Activated CD8-positive, alpha-beta memory T cell treated with anti-CD3 and anti-CD28 coated beads for 36 hours (primary cell): ENCODE measurements around the gene SNX25. TPM values are rescaled to one million over a fixed set of nuclear protein-coding genes. Genes with fewer than 3 reads are reported as not detected.

Source experiments
- CTCF ChIA-PET: fragments of 350-600 bp; sonication (Branson Sonifier 250); formaldehyde crosslinking; loops from one replicate; lab custom pipeline; 2021; ENCODE audit warnings: antibody characterized with exemption; lab: Charles Lee
- POLR2A ChIA-PET: fragments of 350-600 bp; sonication (Branson Sonifier 250); formaldehyde crosslinking; loops from one replicate; lab custom pipeline; 2021; ENCODE audit warnings: antibody characterized with exemption; lab: Charles Lee
- total RNA-seq, 2 experiments: library from RNA; stranded (reverse); gene quantifications; one replicate each; pipeline ENCODE4 v1.2.3, GENCODE V29; 2021

SNX25 gene
- total RNA-seq, 2 experiments from 2014 or later = 17.5 to 19.2 TPM

DNA sequence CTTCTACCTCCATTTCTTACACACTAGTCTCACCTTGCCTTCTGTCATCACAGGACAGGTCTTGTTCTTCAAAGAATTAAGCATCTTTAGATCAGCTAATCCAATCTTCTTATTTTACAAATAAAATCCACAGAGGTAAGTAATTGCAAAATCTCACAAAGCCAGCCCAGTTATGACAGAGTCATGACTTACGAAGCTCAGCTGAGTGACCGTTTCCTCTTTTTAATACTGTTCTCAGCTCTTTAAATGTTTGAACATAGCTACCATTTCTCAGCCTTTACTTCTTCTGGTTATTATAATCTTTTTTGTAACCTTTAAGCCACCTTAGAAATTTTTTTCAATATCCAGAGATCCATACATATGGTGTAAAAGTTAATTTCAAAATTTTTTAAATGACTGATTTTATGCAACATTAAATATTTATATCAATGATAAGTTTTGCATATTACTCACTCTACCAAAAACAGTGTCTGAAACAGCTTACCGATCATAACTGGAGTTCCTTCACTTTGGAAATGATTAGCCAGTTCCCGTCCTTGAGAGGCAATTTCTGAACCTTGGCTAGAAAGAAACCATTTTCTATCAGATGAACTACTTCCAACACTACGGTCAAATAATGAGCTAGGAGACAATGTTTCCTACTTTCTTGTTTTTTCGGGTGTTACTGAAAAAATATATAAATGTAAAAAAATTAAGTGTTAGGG lies 196.1 kb downstream of the SNX25 start:
- ChIA-PET POLR2A (interaction anchor here (1.3 kb wide), 1 partner anchor 9 kb away, joined by 3 read pairs; the partner anchor contains the start of gene ANKRD37), CTCF (interaction anchor here (0.7 to 1.7 kb wide), 3 partner anchors 9 to 193 kb away, joined by 3 to 5 read pairs (median 4); partner anchors contain the start of genes ANKRD37, LRP2BP and UFSP2)

- POLR2A ChIA-PET = no interaction called here
- CTCF ChIA-PET = no interaction called here
Measured at GRCh38 chr4:185408432-185408831, 199.0 kb downstream of the SNX25 start.

DNA sequence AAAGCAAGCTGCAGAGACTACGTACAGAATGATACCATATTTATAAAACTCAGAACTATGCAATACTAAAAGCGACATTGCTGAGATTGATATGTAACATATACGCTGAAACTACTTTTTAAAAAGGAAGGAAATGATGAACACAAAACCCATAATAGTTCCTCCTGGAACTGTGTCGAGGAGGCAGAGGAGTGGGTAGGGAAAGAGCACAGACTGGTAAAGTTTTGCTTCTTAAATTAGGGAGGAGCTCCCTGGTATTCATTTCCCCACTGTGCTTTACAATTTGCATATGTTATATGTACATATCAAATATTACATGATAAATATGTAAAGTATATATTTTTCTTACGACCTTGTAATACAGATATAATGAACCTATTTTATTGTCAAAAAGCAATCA lies 202.5 kb downstream of the SNX25 start:
- POLR2A ChIA-PET = no interaction called here
- CTCF ChIA-PET = no interaction called here

DNA sequence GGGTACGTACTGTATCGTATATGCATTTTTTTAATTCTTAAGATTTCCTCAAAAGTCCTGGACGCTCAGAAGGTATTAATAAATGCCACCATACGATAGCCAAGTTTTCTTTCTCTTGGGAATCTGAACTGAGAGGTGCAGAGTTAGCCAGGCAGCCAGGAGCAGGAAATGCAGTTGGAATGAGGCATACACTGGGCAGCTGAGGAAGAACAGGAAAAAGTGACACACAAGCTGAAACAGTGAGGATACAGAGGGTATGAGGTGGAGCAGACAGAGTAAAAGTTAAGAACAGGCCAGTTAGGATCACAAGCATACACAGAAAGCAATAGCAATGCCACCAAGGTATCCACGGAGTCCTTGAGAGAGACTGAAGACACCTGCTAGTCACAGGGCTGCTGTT lies 203.0 kb downstream of the SNX25 start:
- POLR2A ChIA-PET = no interaction called here
- CTCF ChIA-PET = interaction anchor here (0.6 kb wide), 1 partner anchor 67 kb away, joined by 3 read pairs; no protein-coding TSS in a partner anchor

Other genes starting within 250 kb of the SNX25 start
- gene HELT, start 191.1 kb upstream of the SNX25 start, total RNA-seq = not detected
- 10 to 100 TPM; 13.9 to 14.0 TPM for gene SLC25A4, start 66.3 kb upstream of the SNX25 start, total RNA-seq
- 10 to 100 TPM; 54.1 to 54.7 TPM for gene CFAP97, start 5.6 kb upstream of the SNX25 start, total RNA-seq
- gene LRP2BP, start 186.3 kb downstream of the SNX25 start, total RNA-seq = under 1 TPM; 0.27 to 0.44 TPM
- gene ANKRD37, start 187.2 kb downstream of the SNX25 start, total RNA-seq = 10 to 100 TPM; 16.1 to 18.8 TPM
- 10 to 100 TPM; 18.3 to 20.0 TPM for gene UFSP2, start 216.4 kb downstream of the SNX25 start, total RNA-seq